Suprapubic skin (tissue), 3 donors: ENCODE results near the gene PPP4R1.

Source experiments
- POLR2A ChIP-seq, 2 donors: fragments of 450-650 bp; IDR thresholded peaks; one replicate each; pipeline ENCODE4 v1.6.1; 2017; ENCODE audit warnings: antibody characterized with exemption in 2 of 2, mild to moderate bottlenecking in 2 of 2, moderate library complexity in 2 of 2
- TF ChIP-seq, protein P1 (sequence below), 2 donors: fragments of 200-600 bp in 1 of 2; fragments of 450-650 bp in 1 of 2; sonication (generic) in 1 of 2; IDR thresholded peaks; one replicate each; pipeline ENCODE4 v1.5.1; 2016 to 2019; ENCODE audit warnings: antibody characterized with exemption in 2 of 2, mild to moderate bottlenecking in 1 of 2, moderate library complexity in 1 of 2

DNA sequence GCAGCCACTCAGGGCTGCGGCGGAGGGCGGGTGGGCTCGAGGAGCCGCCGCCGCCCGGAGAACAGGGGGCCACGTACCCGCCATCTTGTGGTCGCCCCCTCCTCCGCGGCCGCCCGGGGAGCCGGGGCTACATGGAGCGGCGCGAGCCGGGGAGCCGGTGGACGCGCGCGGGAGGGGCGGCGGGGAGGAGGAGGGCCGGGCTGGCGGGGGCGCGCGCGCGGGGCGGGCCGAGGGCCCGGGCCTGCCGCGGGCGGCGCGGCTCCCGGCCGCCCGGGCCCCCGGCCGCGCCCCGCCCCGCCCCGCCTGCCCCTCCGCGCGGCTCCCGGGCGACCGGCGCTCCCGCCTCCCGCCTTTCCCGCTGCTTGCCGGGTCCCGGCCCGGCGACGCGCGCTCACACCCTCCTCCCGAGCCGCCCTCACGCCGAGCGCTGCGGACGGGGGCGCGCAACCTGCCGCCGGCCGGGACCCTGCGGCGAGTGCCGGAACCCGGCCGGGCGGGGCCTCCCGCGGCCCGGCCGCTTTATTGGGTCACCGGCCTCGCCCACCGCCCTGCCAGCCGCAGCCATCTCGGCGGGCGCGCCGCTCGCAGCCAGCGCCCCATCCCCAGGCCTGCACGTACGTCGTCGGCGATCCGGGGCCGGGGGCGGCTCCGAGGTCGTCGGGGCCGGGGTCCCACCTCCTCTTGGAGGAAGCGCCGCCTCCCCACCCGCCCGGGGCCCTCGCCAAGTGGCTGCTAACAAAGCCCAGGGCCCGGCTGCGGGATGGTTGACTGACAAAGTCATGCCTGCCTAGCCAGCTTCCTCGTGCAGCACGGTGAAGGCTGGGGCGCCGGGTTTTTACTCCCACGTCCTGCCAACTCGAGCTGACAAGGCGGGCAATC is at the start of gene PPP4R1:
- peak; percentile 24 to 49 for TF ChIP-seq POLR2A (IDR thresholded peaks at IDR 0.05)
- TF ChIP-seq, protein P1, sequence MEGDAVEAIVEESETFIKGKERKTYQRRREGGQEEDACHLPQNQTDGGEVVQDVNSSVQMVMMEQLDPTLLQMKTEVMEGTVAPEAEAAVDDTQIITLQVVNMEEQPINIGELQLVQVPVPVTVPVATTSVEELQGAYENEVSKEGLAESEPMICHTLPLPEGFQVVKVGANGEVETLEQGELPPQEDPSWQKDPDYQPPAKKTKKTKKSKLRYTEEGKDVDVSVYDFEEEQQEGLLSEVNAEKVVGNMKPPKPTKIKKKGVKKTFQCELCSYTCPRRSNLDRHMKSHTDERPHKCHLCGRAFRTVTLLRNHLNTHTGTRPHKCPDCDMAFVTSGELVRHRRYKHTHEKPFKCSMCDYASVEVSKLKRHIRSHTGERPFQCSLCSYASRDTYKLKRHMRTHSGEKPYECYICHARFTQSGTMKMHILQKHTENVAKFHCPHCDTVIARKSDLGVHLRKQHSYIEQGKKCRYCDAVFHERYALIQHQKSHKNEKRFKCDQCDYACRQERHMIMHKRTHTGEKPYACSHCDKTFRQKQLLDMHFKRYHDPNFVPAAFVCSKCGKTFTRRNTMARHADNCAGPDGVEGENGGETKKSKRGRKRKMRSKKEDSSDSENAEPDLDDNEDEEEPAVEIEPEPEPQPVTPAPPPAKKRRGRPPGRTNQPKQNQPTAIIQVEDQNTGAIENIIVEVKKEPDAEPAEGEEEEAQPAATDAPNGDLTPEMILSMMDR (IDR thresholded peaks at IDR 0.05), result no peak
